ENCODE measurements around the gene CPED1. TPM values are rescaled to one million over a fixed set of nuclear protein-coding genes. Genes with fewer than 3 reads are reported as not detected.

The CPED1 gene
- total RNA-seq, 1 donor from 2014 or later: 0.26 TPM

DNA sequence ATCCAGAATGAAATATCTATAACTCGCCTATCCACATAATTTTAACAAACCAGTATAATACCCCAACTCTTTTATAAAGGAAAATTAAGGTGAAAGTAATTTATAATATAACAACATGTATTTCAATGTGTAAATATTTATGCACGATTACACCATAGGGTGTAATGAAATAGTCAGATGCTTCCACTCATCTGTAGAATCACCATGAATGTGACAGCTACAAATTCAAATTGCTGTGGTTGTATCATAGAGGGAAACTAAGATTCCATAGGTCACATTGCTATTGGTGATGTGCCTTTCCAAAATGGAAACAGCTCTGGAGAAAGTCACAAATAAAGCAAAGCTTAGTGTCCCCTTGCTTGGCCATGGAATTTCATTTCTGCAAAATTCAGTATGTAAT lies 95.7 kb downstream of the CPED1 start:
- peak; percentile 65 for DNase-seq (ENCODE audit: low read depth)
- Histone ChIP-seq H3K4me3 (ENCODE audit: low read depth, low read length) (no peak overlapping the region), H3K36me3 (ENCODE audit: control insufficient read depth, insufficient read depth, low read length) (no peaks in the 10 kb centered on the region), H3K27me3 (ENCODE audit: control insufficient read depth, insufficient read depth, low read length) (no peaks in the 10 kb centered on the region)
- no peak for FAIRE-seq
- TF ChIP-seq, protein P1, sequence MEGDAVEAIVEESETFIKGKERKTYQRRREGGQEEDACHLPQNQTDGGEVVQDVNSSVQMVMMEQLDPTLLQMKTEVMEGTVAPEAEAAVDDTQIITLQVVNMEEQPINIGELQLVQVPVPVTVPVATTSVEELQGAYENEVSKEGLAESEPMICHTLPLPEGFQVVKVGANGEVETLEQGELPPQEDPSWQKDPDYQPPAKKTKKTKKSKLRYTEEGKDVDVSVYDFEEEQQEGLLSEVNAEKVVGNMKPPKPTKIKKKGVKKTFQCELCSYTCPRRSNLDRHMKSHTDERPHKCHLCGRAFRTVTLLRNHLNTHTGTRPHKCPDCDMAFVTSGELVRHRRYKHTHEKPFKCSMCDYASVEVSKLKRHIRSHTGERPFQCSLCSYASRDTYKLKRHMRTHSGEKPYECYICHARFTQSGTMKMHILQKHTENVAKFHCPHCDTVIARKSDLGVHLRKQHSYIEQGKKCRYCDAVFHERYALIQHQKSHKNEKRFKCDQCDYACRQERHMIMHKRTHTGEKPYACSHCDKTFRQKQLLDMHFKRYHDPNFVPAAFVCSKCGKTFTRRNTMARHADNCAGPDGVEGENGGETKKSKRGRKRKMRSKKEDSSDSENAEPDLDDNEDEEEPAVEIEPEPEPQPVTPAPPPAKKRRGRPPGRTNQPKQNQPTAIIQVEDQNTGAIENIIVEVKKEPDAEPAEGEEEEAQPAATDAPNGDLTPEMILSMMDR (IDR thresholded peaks at IDR 0.05; ENCODE audit: insufficient read depth, low read length, severe bottlenecking): no peak

DNA sequence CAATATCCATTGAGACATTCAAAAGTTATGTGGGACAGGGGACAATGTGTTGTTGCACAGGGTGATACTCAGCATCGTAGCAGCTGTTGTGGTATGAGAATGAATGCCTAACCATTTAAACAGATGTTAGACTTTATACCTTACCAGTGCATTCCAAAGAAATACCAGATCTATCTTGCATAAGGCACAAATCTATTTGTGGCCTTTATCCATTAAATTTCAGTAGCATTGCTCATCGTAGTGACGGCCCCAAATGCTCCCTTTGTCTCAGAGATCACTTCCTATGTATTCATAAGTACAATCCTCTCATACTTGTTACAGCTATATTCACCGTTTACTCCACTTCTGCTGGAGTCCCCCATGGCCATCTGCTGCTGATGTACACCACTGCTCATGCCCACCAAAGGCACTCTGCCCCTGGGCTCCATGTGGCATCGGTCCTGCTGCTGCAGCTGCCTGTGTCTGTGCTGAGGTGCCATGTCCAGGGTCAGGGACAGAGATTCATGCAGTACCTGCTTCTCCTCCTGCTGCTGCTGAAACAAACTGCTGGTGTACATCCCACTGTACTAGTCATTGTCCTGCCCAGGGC lies 96.3 kb downstream of the CPED1 start:
- peak; percentile 75 for DNase-seq (ENCODE audit: low read depth)
- TF ChIP-seq, protein P1 (IDR thresholded peaks at IDR 0.05; ENCODE audit: insufficient read depth, low read length, severe bottlenecking): no peak
- no peak overlapping the region for H3K4me3 ChIP-seq (ENCODE audit: low read depth, low read length)
- H3K36me3 ChIP-seq (ENCODE audit: control insufficient read depth, insufficient read depth, low read length): no peaks in the 10 kb centered on the region
- H3K27me3 ChIP-seq (ENCODE audit: control insufficient read depth, insufficient read depth, low read length): no peaks in the 10 kb centered on the region
- FAIRE-seq: no peak

GRCh38 chr7:121085922-121086321 lies 97.4 kb downstream of the CPED1 start:
- DNase-seq (ENCODE audit: low read depth) (no peak), FAIRE-seq (no peak)
- TF ChIP-seq, protein P1 (IDR thresholded peaks at IDR 0.05; ENCODE audit: insufficient read depth, low read length, severe bottlenecking): no peak
- H3K36me3 ChIP-seq (ENCODE audit: control insufficient read depth, insufficient read depth, low read length): no peaks in the 10 kb centered on the region
- no peak overlapping the region for H3K4me3 ChIP-seq (ENCODE audit: low read depth, low read length)
- H3K27me3 ChIP-seq (ENCODE audit: control insufficient read depth, insufficient read depth, low read length): no peaks in the 10 kb centered on the region

- no peaks in the 10 kb centered on the region for H3K36me3 ChIP-seq (ENCODE audit: control insufficient read depth, insufficient read depth, low read length)
- TF ChIP-seq, protein P1 (IDR thresholded peaks at IDR 0.05; ENCODE audit: insufficient read depth, low read length, severe bottlenecking): no peak
- DNase-seq (ENCODE audit: low read depth) (no peak), FAIRE-seq (no peak)
- H3K4me3 ChIP-seq (ENCODE audit: low read depth, low read length): no peak overlapping the region
- no peaks in the 10 kb centered on the region for H3K27me3 ChIP-seq (ENCODE audit: control insufficient read depth, insufficient read depth, low read length)
Observed at GRCh38 chr7:121088870-121089269, 100.4 kb downstream of the CPED1 start.

DNA sequence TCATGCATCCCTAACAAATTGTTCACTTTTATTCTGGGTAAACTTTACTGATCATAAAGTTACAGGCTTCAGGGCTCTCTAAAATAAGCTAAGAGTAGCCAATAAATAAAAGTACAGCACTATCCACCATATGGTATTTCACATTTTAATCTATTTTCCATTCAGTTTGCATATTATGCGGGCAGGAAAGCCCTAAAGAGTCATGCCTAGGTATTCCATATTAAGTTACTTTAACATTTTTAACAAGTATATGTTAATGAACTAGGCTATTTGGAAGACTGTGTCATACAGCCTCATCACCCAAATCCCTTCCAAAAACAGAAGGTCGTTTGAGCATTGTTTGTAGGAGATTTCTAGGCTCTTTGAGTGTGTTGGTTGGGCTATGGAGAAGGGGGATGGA lies 106.3 kb downstream of the CPED1 start:
- DNase-seq (ENCODE audit: low read depth) (no peak), FAIRE-seq (no peak)
- TF ChIP-seq, protein P1 (IDR thresholded peaks at IDR 0.05; ENCODE audit: insufficient read depth, low read length, severe bottlenecking): no peak
- Histone ChIP-seq H3K27me3 (ENCODE audit: control insufficient read depth, insufficient read depth, low read length) (no peaks in the 10 kb centered on the region), H3K36me3 (ENCODE audit: control insufficient read depth, insufficient read depth, low read length) (no peaks in the 10 kb centered on the region), H3K4me3 (ENCODE audit: low read depth, low read length) (no peak overlapping the region)

- FAIRE-seq (no peak), DNase-seq (ENCODE audit: low read depth) (no peak)
- Histone ChIP-seq H3K36me3 (ENCODE audit: control insufficient read depth, insufficient read depth, low read length) (no peaks in the 10 kb centered on the region), H3K27me3 (ENCODE audit: control insufficient read depth, insufficient read depth, low read length) (no peaks in the 10 kb centered on the region), H3K4me3 (ENCODE audit: low read depth, low read length) (no peak overlapping the region)
- TF ChIP-seq, protein P1 (IDR thresholded peaks at IDR 0.05; ENCODE audit: insufficient read depth, low read length, severe bottlenecking): no peak
Observed at GRCh38 chr7:121097577-121097976, 109.1 kb downstream of the CPED1 start.
